Liver (tissue), 9 donors: ENCODE data around the gene PNMT. TPM values are rescaled to one million over a fixed set of nuclear protein-coding genes. Genes with fewer than 3 reads are reported as not detected.

Experiments used
- DNase-seq: peaks from one replicate; pipeline ENCODE4 v3.0.0-alpha.2; 2017; ENCODE audit warnings: low spot score
- H3K27ac ChIP-seq, 2 donors: one replicate each; pipeline ENCODE4 v1.7.0; 2013; ENCODE audit warnings: inconsistent platforms in 2 of 2, low read length in 2 of 2, control low read depth in 1 of 2, low read depth in 1 of 2, mild to moderate bottlenecking in 1 of 2
- H3K27me3 ChIP-seq, 4 donors: one replicate each; pipeline versions ENCODE4 v1.6.1 to v1.7.0; 2013; ENCODE audit warnings: low read length in 3 of 4, inconsistent platforms in 1 of 4, mild to moderate bottlenecking in 1 of 4, moderate library complexity in 1 of 4; ENCODE audit not compliant: control insufficient read depth in 4 of 4, insufficient read depth in 4 of 4
- H3K36me3 ChIP-seq, 4 donors: one replicate each; pipeline versions ENCODE4 v1.6.1 to v1.7.0; 2013; ENCODE audit warnings: low read length in 3 of 4, mild to moderate bottlenecking in 3 of 4, low read depth in 1 of 4, moderate library complexity in 1 of 4; ENCODE audit not compliant: control insufficient read depth in 4 of 4, insufficient read depth in 3 of 4
- H3K4me1 ChIP-seq, 4 donors: one replicate each; pipeline versions ENCODE4 v1.6.1 to v1.7.0; 2013; ENCODE audit warnings: low read length in 3 of 4, mild to moderate bottlenecking in 3 of 4, moderate library complexity in 1 of 4; ENCODE audit not compliant: control insufficient read depth in 4 of 4, insufficient read depth in 4 of 4
- H3K4me3 ChIP-seq, 3 donors: one replicate each; pipeline versions ENCODE4 v1.6.1 to v1.7.0; 2013; ENCODE audit warnings: low read length in 3 of 3, control low read depth in 1 of 3, low read depth in 1 of 3, mild to moderate bottlenecking in 1 of 3
- H3K9ac ChIP-seq, 2 donors: one replicate each; pipeline ENCODE4 v1.7.0; 2013; ENCODE audit warnings: low read length in 2 of 2, mild to moderate bottlenecking in 2 of 2, moderate library complexity in 2 of 2, control low read depth in 1 of 2, low read depth in 1 of 2
- H3K9me3 ChIP-seq, 4 donors: one replicate each; pipeline versions ENCODE4 v1.6.1 to v1.7.0; 2013; ENCODE audit warnings: low read length in 3 of 4; ENCODE audit not compliant: control insufficient read depth in 4 of 4
- EGR1 ChIP-seq, 2 donors: IDR thresholded peaks; 2 replicates each; pipeline ENCODE4 v1.6.1; 2016 to 2018; ENCODE audit warnings: antibody characterized with exemption in 2 of 2, low read depth in 2 of 2
- FOXA2 ChIP-seq: IDR thresholded peaks from 2 replicates; pipeline ENCODE4 v1.6.1; 2016; ENCODE audit warnings: antibody characterized with exemption
- GABPA ChIP-seq, 2 donors: IDR thresholded peaks in 1 of 2; conservative IDR thresholded peaks in 1 of 2; 2 replicates each; pipeline ENCODE4 v1.6.1; 2016; ENCODE audit warnings: antibody characterized with exemption in 2 of 2, mild to moderate bottlenecking in 1 of 2, moderate library complexity in 1 of 2
- HNF4A ChIP-seq, 2 donors: conservative IDR thresholded peaks; 2 replicates each; pipeline ENCODE4 v1.6.1; 2016; ENCODE audit warnings: antibody characterized with exemption in 2 of 2, mild to moderate bottlenecking in 2 of 2
- HNF4G ChIP-seq: IDR thresholded peaks from 2 replicates; pipeline ENCODE4 v1.6.1; 2016; ENCODE audit warnings: antibody characterized with exemption
- JUND ChIP-seq, 2 donors: IDR thresholded peaks; 2 replicates each; pipeline ENCODE4 v1.6.1; 2016; ENCODE audit warnings: antibody characterized with exemption in 2 of 2
- NR2F2 ChIP-seq: IDR thresholded peaks from 2 replicates; pipeline ENCODE4 v1.6.1; 2016; ENCODE audit warnings: antibody characterized with exemption
- RAD21 ChIP-seq, 2 donors: IDR thresholded peaks; 2 replicates each; pipeline ENCODE4 v1.6.1; 2016; ENCODE audit warnings: antibody characterized with exemption in 2 of 2, mild to moderate bottlenecking in 2 of 2
- RXRA ChIP-seq, 2 donors: IDR thresholded peaks; 2 replicates each; pipeline ENCODE4 v1.6.1; 2017 to 2018; ENCODE audit warnings: antibody characterized with exemption in 2 of 2, mild to moderate bottlenecking in 1 of 2
- SP1 ChIP-seq: IDR thresholded peaks from 2 replicates; pipeline ENCODE4 v1.6.1; 2018; ENCODE audit warnings: antibody characterized with exemption, mild to moderate bottlenecking
- TAF1 ChIP-seq: conservative IDR thresholded peaks from 2 replicates; pipeline ENCODE4 v1.6.1; 2016; ENCODE audit warnings: antibody characterized with exemption, mild to moderate bottlenecking
- YY1 ChIP-seq: IDR thresholded peaks from 2 replicates; pipeline ENCODE4 v1.6.1; 2016; ENCODE audit warnings: antibody characterized with exemption, mild to moderate bottlenecking
- WGBS: extraction: QIAGEN DNeasy Blood & Tissue Kit; methylation state at CpG from one replicate; pipeline ENCODE4 v1.1.7; 2013; 5-methylcytosine and 5-hydroxymethylcytosine counted together
- polyA plus RNA-seq, 2 donors: library from polyadenylated mRNA; stranded (reverse) in 1 of 2; unstranded in 1 of 2; fragments of 200-250 nt in 1 of 2; fragments of >200 nt in 1 of 2; fragmentation: Nextera tagmentation in 1 of 2; extraction: Ambion mirVana in 1 of 2; gene quantifications; one replicate each; pipeline versions ENCODE4 v1.2.1 to v1.2.3, GENCODE V29; 2013 to 2015
- total RNA-seq, 2 donors: library from RNA; depleted of rRNA; stranded (reverse); fragments of >200 nt; gene quantifications; one replicate each; pipeline ENCODE4 v1.2.3, GENCODE V29; 2014
- TF ChIP-seq, protein P1 (sequence below): IDR thresholded peaks from 2 replicates; pipeline ENCODE4 v1.6.1; 2016; ENCODE audit warnings: antibody characterized with exemption
- TF ChIP-seq, protein P2 (sequence below): IDR thresholded peaks from 2 replicates; pipeline ENCODE4 v1.6.1; 2016; ENCODE audit warnings: antibody characterized with exemption
- TF ChIP-seq, protein P3 (sequence below): IDR thresholded peaks from 2 replicates; pipeline ENCODE4 v1.6.1; 2016; ENCODE audit warnings: antibody characterized with exemption
- TF ChIP-seq, protein P4 (sequence below): fragments of 150-350 bp; IDR thresholded peaks from 2 replicates; pipeline ENCODE4 v1.5.1; 2017; ENCODE audit warnings: improper control_type of control experiment, low read depth, low read length; ENCODE audit not compliant: missing input control
- TF ChIP-seq, protein P5 (sequence below): IDR thresholded peaks from 2 replicates; pipeline ENCODE4 v1.6.1; 2016; ENCODE audit warnings: antibody characterized with exemption, mild to moderate bottlenecking
- donor health status: healthy.
- donor health status: healthy.
- donor health status: healthy.
- donor health status: healthy.
- donor health status: healthy.

PNMT gene
- total and polyA plus RNA-seq, 4 donors = 0.20 to 8.6 (median 0.26) TPM; not detected in 1

DNA sequence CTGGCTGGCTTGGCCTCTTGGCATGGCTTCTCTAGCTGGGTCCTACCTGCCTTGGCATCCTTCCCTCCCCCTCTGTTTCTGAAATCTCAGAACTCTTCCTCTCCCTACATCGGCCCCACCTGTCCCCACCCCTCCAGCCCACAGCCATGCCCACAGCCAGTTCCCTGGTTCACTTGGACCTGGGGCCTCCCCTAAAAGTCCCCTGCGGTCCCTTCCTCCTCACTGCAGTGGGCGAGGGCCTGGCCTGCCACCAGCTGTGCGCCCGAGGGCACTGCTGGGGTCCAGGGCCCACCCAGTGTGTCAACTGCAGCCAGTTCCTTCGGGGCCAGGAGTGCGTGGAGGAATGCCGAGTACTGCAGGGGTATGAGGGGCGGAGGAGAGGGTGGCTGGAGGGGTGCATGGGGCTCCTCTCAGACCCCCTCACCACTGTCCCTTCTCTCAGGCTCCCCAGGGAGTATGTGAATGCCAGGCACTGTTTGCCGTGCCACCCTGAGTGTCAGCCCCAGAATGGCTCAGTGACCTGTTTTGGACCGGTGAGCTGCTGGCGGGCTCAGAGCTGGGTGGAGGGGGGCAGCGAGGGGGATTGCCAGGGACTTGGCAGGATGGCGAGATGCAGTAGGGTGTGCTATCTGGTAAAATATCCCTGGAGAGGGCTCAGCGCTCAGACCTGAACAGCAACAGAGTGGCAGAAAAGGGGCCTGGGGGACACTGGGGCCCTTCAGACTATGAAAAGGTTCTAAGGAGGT is 48.0 kb downstream of the PNMT start:
- H3K4me1 ChIP-seq = peaks cover 0 to 18% (median 10%) of the 10 kb centered on the region in 4 donors
- no peaks in the 10 kb centered on the region for H3K9me3 ChIP-seq
- no peak overlapping the region for H3K9ac ChIP-seq
- no peak for DNase-seq
- no peak overlapping the region for H3K27ac ChIP-seq
- H3K27me3 ChIP-seq = no peaks in the 10 kb centered on the region
- H3K4me3 ChIP-seq = no peak overlapping the region
- WGBS = 82% methylated on average over 15 of the region's 15 CpGs
- TF ChIP-seq SP1 (no peak), HNF4G (no peak), GABPA (IDR thresholded peaks at IDR 0.05 in 1 of 2, conservative IDR thresholded peaks at IDR 0.05 in 1 of 2) (no peak), NR2F2 (no peak), RAD21 (IDR thresholded peaks at IDR 0.05) (no peak), RXRA (IDR thresholded peaks at IDR 0.05) (no peak), JUND (IDR thresholded peaks at IDR 0.05) (no peak), TAF1 (no peak), EGR1 (IDR thresholded peaks at IDR 0.05; ENCODE audit: low read depth in 2 of 2) (no peak), FOXA2 (no peak), YY1 (no peak)
- TF ChIP-seq, protein P1, sequence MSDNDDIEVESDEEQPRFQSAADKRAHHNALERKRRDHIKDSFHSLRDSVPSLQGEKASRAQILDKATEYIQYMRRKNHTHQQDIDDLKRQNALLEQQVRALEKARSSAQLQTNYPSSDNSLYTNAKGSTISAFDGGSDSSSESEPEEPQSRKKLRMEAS = no peak
- TF ChIP-seq, protein P2, sequence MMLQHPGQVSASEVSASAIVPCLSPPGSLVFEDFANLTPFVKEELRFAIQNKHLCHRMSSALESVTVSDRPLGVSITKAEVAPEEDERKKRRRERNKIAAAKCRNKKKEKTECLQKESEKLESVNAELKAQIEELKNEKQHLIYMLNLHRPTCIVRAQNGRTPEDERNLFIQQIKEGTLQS = no peak
- TF ChIP-seq, protein P3, sequence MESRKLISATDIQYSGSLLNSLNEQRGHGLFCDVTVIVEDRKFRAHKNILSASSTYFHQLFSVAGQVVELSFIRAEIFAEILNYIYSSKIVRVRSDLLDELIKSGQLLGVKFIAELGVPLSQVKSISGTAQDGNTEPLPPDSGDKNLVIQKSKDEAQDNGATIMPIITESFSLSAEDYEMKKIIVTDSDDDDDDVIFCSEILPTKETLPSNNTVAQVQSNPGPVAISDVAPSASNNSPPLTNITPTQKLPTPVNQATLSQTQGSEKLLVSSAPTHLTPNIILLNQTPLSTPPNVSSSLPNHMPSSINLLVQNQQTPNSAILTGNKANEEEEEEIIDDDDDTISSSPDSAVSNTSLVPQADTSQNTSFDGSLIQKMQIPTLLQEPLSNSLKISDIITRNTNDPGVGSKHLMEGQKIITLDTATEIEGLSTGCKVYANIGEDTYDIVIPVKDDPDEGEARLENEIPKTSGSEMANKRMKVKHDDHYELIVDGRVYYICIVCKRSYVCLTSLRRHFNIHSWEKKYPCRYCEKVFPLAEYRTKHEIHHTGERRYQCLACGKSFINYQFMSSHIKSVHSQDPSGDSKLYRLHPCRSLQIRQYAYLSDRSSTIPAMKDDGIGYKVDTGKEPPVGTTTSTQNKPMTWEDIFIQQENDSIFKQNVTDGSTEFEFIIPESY = no peak
- peaks cover 2 to 37% (median 10%) of the 10 kb centered on the region in 4 donors for H3K36me3 ChIP-seq

DNA sequence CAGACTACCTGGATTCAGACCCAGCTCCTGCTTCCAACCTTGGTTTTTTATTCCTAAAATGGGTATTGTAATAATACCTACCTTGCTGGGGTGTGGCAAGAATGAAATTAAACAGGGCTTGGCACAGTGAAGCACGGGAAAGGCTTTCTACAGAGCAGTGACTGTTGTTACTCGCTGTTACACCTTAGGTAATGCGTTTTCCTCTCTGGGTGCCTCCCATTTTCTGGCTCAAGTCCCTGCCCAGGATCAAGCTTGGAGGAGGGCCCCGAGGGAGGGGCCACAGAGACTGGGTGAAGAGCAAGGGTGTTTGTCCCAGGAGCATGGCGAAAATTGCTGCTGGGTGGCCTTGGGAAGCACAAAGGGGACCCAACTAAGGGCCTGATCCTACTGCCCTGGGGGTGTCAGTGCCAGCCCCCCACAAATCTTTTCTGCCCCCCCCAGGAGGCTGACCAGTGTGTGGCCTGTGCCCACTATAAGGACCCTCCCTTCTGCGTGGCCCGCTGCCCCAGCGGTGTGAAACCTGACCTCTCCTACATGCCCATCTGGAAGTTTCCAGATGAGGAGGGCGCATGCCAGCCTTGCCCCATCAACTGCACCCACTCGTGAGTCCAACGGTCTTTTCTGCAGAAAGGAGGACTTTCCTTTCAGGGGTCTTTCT is 48.8 kb downstream of the PNMT start:
- TF ChIP-seq EGR1 (IDR thresholded peaks at IDR 0.05; ENCODE audit: low read depth in 2 of 2) = no peak
- TF ChIP-seq, protein P4, sequence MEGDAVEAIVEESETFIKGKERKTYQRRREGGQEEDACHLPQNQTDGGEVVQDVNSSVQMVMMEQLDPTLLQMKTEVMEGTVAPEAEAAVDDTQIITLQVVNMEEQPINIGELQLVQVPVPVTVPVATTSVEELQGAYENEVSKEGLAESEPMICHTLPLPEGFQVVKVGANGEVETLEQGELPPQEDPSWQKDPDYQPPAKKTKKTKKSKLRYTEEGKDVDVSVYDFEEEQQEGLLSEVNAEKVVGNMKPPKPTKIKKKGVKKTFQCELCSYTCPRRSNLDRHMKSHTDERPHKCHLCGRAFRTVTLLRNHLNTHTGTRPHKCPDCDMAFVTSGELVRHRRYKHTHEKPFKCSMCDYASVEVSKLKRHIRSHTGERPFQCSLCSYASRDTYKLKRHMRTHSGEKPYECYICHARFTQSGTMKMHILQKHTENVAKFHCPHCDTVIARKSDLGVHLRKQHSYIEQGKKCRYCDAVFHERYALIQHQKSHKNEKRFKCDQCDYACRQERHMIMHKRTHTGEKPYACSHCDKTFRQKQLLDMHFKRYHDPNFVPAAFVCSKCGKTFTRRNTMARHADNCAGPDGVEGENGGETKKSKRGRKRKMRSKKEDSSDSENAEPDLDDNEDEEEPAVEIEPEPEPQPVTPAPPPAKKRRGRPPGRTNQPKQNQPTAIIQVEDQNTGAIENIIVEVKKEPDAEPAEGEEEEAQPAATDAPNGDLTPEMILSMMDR = no peak
- TF ChIP-seq, protein P1 = no peak
- TF ChIP-seq, protein P5, sequence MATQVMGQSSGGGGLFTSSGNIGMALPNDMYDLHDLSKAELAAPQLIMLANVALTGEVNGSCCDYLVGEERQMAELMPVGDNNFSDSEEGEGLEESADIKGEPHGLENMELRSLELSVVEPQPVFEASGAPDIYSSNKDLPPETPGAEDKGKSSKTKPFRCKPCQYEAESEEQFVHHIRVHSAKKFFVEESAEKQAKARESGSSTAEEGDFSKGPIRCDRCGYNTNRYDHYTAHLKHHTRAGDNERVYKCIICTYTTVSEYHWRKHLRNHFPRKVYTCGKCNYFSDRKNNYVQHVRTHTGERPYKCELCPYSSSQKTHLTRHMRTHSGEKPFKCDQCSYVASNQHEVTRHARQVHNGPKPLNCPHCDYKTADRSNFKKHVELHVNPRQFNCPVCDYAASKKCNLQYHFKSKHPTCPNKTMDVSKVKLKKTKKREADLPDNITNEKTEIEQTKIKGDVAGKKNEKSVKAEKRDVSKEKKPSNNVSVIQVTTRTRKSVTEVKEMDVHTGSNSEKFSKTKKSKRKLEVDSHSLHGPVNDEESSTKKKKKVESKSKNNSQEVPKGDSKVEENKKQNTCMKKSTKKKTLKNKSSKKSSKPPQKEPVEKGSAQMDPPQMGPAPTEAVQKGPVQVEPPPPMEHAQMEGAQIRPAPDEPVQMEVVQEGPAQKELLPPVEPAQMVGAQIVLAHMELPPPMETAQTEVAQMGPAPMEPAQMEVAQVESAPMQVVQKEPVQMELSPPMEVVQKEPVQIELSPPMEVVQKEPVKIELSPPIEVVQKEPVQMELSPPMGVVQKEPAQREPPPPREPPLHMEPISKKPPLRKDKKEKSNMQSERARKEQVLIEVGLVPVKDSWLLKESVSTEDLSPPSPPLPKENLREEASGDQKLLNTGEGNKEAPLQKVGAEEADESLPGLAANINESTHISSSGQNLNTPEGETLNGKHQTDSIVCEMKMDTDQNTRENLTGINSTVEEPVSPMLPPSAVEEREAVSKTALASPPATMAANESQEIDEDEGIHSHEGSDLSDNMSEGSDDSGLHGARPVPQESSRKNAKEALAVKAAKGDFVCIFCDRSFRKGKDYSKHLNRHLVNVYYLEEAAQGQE = no peak
- peak; percentile 42 for TF ChIP-seq SP1
- peak in 1 of 2 donors; percentile 27 for TF ChIP-seq HNF4A (conservative IDR thresholded peaks at IDR 0.05)
- no peak for TF ChIP-seq YY1
- no peak for TF ChIP-seq GABPA (IDR thresholded peaks at IDR 0.05 in 1 of 2, conservative IDR thresholded peaks at IDR 0.05 in 1 of 2)
- WGBS = 69% methylated on average over 11 of the region's 11 CpGs
- Histone ChIP-seq H3K4me3 (no peak overlapping the region), H3K9ac (no peak overlapping the region), H3K27ac (no peak overlapping the region), H3K27me3 (no peaks in the 10 kb centered on the region), H3K36me3 (peaks cover 2 to 29% (median 8%) of the 10 kb centered on the region in 4 donors), H3K9me3 (no peaks in the 10 kb centered on the region), H3K4me1 (peaks cover 0 to 18% (median 10%) of the 10 kb centered on the region in 4 donors)
- no peak for DNase-seq
